ENCODE measurements around the gene DNAH2. TPM values are rescaled to one million over a fixed set of nuclear protein-coding genes. Genes with fewer than 3 reads are reported as not detected.
A peak's percentile ranks its signal among the peaks of the same experiment; 100 is the strongest.

The DNAH2 gene
- polyA plus RNA-seq, 3 donors, result 0.25 to 0.43 (median 0.25) TPM

GRCh38 chr17:7835814-7836595 is 118.5 kb downstream of the DNAH2 start:
- DNase-seq (ENCODE audit: low read depth in 3 of 3, low spot score in 2 of 3), result peak in 1 of 3 donors; percentile 61

- peak in 1 of 3 donors; percentile 92 for DNase-seq (ENCODE audit: low read depth in 3 of 3, low spot score in 2 of 3)
Observed at GRCh38 chr17:7836596-7837407, 119.3 kb downstream of the DNAH2 start.

GRCh38 chr17:7837408-7838088 is 120.0 kb downstream of the DNAH2 start:
- DNase-seq (ENCODE audit: low read depth in 3 of 3, low spot score in 2 of 3), result no peak

GRCh38 chr17:7838090-7839075 is 120.8 kb downstream of the DNAH2 start:
- peak in 1 of 3 donors; percentile 51 for DNase-seq (ENCODE audit: low read depth in 3 of 3, low spot score in 2 of 3)

- no peak for DNase-seq (ENCODE audit: low read depth in 3 of 3, low spot score in 2 of 3)
Observed at GRCh38 chr17:7839190-7839875, 121.8 kb downstream of the DNAH2 start.

- no peak for DNase-seq (ENCODE audit: low read depth in 3 of 3, low spot score in 2 of 3)
Observed at GRCh38 chr17:7839876-7840261, 122.3 kb downstream of the DNAH2 start.

GRCh38 chr17:7840441-7840840 is 122.9 kb downstream of the DNAH2 start:
- no peak for DNase-seq (ENCODE audit: low read depth in 3 of 3, low spot score in 2 of 3)

- DNase-seq (ENCODE audit: low read depth in 3 of 3, low spot score in 2 of 3), result no peak
Observed at GRCh38 chr17:7840875-7841274, 123.3 kb downstream of the DNAH2 start.

GRCh38 chr17:7841396-7841914 is 123.9 kb downstream of the DNAH2 start:
- DNase-seq (ENCODE audit: low read depth in 3 of 3, low spot score in 2 of 3), result peak in 1 of 3 donors; percentile 32

GRCh38 chr17:7841915-7842379 is 124.4 kb downstream of the DNAH2 start:
- peak in 1 of 3 donors; percentile 88 for DNase-seq (ENCODE audit: low read depth in 3 of 3, low spot score in 2 of 3)

GRCh38 chr17:7842380-7843256 is 125.1 kb downstream of the DNAH2 start:
- peak in 1 of 3 donors; percentile 16 for DNase-seq (ENCODE audit: low read depth in 3 of 3, low spot score in 2 of 3)

- DNase-seq (ENCODE audit: low read depth in 3 of 3, low spot score in 2 of 3), result peak in 1 of 3 donors; percentile 18
Observed at GRCh38 chr17:7843257-7843535, 125.7 kb downstream of the DNAH2 start.

- DNase-seq (ENCODE audit: low read depth in 3 of 3, low spot score in 2 of 3), result peak in 1 of 3 donors; percentile 70
Observed at GRCh38 chr17:7843536-7844291, 126.2 kb downstream of the DNAH2 start.

- DNase-seq (ENCODE audit: low read depth in 3 of 3, low spot score in 2 of 3), result peak in 1 of 3 donors; percentile 88
Observed at GRCh38 chr17:7844292-7845154, 127.0 kb downstream of the DNAH2 start.

GRCh38 chr17:7845359-7846062 is 128.0 kb downstream of the DNAH2 start:
- DNase-seq (ENCODE audit: low read depth in 3 of 3, low spot score in 2 of 3), result no peak

Data from right renal cortex interstitium (tissue), 3 donors.